OCI-LY3 (cell line): ENCODE measurements around the gene RAP1GAP2.
A peak's percentile ranks its signal among the peaks of the same experiment; 100 is the strongest.
"Not testable (repeated sequence)": the region's sequence is repeated elsewhere in the genome, so short reads cannot be mapped to it uniquely, and the experiment has no call there.

ENCODE experiments used
- H2AFZ ChIP-seq: fragments of 200-600, 300-600 bp; shearing (Covaris generic); 2 replicates; pipeline ENCODE4 v1.6.0; 2014; ENCODE audit warnings: antibody characterized with exemption, low read depth, low read length
- H3K27ac ChIP-seq: fragments of 200-600, 300-600 bp; sonication (generic); 2 replicates; pipeline ENCODE4 v1.5.1; 2014; ENCODE audit warnings: mild to moderate bottlenecking, low read length, moderate library complexity, mixed read lengths
- H3K27me3 ChIP-seq: fragments of 200-600, 300-600 bp; sonication (generic); 2 replicates; pipeline ENCODE4 v1.6.1; 2014; ENCODE audit warnings: low read depth, low read length, mixed read lengths
- H3K36me3 ChIP-seq: fragments of 200-600, 300-600 bp; sonication (generic); replicated peaks from 2 replicates; pipeline ENCODE3; 2014; ENCODE audit warnings: low read depth, low read length, mixed read lengths
- H3K4me1 ChIP-seq: fragments of 300-600, 200-600 bp; sonication (generic); 2 replicates; pipeline ENCODE4 v1.6.1; 2014; ENCODE audit warnings: low read length, mixed read lengths
- H3K4me2 ChIP-seq: fragments of 200-600, 300-600 bp; sonication (generic); 2 replicates; pipeline ENCODE4 v1.6.1; 2014; ENCODE audit warnings: low read length, mixed read lengths
- H3K4me3 ChIP-seq: fragments of 300-600, 200-600 bp; sonication (generic); 2 replicates; pipeline ENCODE4 v1.5.1; 2014; ENCODE audit warnings: antibody characterized with exemption, mild to moderate bottlenecking, low read length, moderate library complexity
- H3K79me2 ChIP-seq: fragments of 300-600, 200-600 bp; shearing (Covaris generic); 2 replicates; pipeline ENCODE4 v1.6.1; 2014; ENCODE audit warnings: mild to moderate bottlenecking, low read length, mixed read lengths
- H3K9ac ChIP-seq: fragments of 300-600, 200-600 bp; shearing (Covaris generic); 2 replicates; pipeline ENCODE4 v1.6.0; 2014; ENCODE audit warnings: mild to moderate bottlenecking, low read length, moderate library complexity
- H3K9me3 ChIP-seq: fragments of 200-600, 300-600 bp; shearing (Covaris generic); 2 replicates; pipeline ENCODE4 v1.6.1; 2014; ENCODE audit warnings: low read length, mixed read lengths; ENCODE audit not compliant: insufficient read depth
- H4K20me1 ChIP-seq: fragments of 200-600, 300-600 bp; sonication (generic); 2 replicates; pipeline ENCODE4 v1.6.1; 2016; ENCODE audit warnings: low read length, mixed read lengths; ENCODE audit not compliant: insufficient read depth
- EZH2phosphoT487 ChIP-seq: fragments of 200-600 bp; shearing (Covaris generic); IDR thresholded peaks from 2 replicates; pipeline ENCODE4 v1.6.1; 2018; ENCODE audit warnings: antibody characterized with exemption, mixed run types, low read depth
- TF ChIP-seq, protein P1 (sequence below): fragments of 200-600, 300-600 bp; sonication (generic); IDR thresholded peaks from 2 replicates; pipeline ENCODE4 v1.5.1; 2014; ENCODE audit warnings: antibody characterized with exemption, low read length, low read depth

RAP1GAP2 gene

DNA sequence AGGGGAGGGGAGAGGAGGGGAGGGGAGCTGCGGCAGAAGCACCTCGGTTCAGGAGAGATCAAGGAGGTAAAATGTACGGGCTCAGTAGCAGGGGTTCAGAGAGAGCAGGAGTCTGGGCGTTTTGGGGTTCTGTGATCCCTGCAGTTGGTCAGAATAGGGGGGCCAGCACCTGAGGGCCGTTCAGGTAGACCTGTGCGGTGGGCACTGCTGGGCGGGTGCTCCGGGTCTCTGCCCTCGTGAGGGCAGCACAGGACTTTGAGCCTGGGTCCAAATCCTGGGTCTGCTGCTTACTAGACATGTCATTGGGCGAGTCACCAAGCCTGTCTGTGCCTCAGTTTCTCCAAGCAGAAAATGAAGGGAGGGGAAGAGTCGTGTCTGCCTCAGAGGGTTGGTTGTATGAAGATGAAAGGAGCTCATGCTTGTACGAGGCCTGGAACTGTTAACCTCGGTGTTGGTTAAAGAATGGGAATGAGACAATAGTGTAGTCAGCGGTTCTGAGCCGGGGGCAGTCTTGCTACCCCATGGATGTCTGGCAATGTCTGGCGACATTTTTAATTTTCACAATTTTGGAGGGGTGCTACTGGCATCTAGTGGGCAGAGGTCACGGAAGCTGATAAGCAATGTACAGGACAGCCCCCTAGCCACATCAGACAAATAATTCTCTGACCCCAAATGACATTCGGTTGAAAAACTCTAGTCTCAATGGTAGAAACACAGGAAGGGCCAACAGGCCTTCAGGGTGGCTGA is 231.7 kb downstream of the RAP1GAP2 start:
- no peaks in the 10 kb centered on the region for H3K79me2 ChIP-seq
- H3K27me3 ChIP-seq, result no peaks in the 10 kb centered on the region
- no peaks in the 10 kb centered on the region for H3K4me1 ChIP-seq
- no peak overlapping the region for H3K9ac ChIP-seq
- H2AFZ ChIP-seq, result no peak overlapping the region
- peaks cover 4% of the 10 kb centered on the region for H3K36me3 ChIP-seq
- no peak overlapping the region for H3K4me3 ChIP-seq
- TF ChIP-seq, protein P1, sequence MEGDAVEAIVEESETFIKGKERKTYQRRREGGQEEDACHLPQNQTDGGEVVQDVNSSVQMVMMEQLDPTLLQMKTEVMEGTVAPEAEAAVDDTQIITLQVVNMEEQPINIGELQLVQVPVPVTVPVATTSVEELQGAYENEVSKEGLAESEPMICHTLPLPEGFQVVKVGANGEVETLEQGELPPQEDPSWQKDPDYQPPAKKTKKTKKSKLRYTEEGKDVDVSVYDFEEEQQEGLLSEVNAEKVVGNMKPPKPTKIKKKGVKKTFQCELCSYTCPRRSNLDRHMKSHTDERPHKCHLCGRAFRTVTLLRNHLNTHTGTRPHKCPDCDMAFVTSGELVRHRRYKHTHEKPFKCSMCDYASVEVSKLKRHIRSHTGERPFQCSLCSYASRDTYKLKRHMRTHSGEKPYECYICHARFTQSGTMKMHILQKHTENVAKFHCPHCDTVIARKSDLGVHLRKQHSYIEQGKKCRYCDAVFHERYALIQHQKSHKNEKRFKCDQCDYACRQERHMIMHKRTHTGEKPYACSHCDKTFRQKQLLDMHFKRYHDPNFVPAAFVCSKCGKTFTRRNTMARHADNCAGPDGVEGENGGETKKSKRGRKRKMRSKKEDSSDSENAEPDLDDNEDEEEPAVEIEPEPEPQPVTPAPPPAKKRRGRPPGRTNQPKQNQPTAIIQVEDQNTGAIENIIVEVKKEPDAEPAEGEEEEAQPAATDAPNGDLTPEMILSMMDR, result 0 out of 2 replicates have a peak, but pooled peaks have one; percentile 6
- TF ChIP-seq EZH2phosphoT487, result no peak
- no peak overlapping the region for H3K27ac ChIP-seq
- H3K9me3 ChIP-seq, result no peaks in the 10 kb centered on the region
- no peak overlapping the region for H3K4me2 ChIP-seq
- H4K20me1 ChIP-seq, result no peaks in the 10 kb centered on the region

DNA sequence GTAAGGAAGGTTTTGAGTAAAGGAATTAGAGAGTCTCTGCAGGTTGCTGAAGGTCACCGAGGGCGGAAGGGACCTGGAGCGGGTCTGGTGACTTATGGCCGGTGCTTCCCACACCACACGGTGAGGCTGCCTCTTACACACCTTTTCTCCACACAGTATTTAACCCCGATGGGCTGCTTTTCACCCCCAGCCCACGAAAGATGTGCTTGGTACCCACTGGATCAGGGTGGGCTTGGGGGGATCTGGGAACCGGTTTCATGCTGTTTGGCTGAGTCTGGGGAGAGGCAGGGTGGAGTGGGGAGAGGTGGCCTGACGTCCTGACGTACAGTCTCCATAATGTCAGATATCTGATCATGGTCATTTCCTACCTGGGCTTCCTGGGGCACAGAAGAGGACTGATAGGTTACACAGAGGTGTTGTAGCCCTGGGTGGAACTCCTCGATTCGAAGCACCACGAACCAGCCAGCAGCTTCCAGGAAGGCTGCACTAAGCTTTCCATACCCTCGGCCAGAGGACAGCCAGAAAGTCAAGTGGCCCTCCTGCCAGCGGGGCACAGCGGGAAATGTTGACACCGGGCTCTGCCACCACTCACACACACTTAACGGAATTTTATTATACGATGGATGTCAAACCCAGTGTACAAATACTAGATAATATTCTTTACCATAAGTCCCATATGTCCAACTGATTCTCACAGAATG is 233.1 kb downstream of the RAP1GAP2 start:
- no peaks in the 10 kb centered on the region for H3K9me3 ChIP-seq
- no peak overlapping the region for H3K4me2 ChIP-seq
- no peaks in the 10 kb centered on the region for H3K36me3 ChIP-seq
- TF ChIP-seq, protein P1, result no peak
- TF ChIP-seq EZH2phosphoT487, result no peak
- H3K27ac ChIP-seq, result no peak overlapping the region
- H4K20me1 ChIP-seq, result no peaks in the 10 kb centered on the region
- no peaks in the 10 kb centered on the region for H3K4me1 ChIP-seq
- H3K9ac ChIP-seq, result no peak overlapping the region
- no peak overlapping the region for H2AFZ ChIP-seq
- H3K27me3 ChIP-seq, result no peaks in the 10 kb centered on the region
- no peaks in the 10 kb centered on the region for H3K79me2 ChIP-seq
- H3K4me3 ChIP-seq, result no peak overlapping the region

DNA sequence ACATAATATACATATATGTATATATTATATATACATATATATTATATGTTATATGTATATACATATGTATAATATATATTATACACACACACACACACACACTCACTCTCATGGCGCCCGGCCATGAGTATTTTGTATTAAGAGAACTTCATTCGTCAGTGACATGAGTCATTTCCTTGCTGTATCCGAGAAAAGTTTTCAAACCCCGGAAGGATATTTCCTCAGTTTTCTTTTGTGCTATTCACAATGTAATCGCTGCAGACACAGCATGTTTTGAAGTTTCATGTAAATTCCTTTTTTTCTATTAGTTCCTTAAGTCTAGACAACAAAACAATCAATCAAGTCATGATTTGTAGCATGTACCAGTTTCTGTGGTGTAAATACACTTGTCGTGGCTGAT is 233.9 kb downstream of the RAP1GAP2 start:
- Histone ChIP-seq H2AFZ (no peak overlapping the region), H4K20me1 (no peaks in the 10 kb centered on the region), H3K4me3 (no peak overlapping the region), H3K9ac (no peak overlapping the region), H3K27me3 (no peaks in the 10 kb centered on the region), H3K36me3 (no peaks in the 10 kb centered on the region), H3K79me2 (no peaks in the 10 kb centered on the region), H3K4me1 (no peaks in the 10 kb centered on the region), H3K4me2 (no peak overlapping the region), H3K9me3 (no peaks in the 10 kb centered on the region), H3K27ac (no peak overlapping the region)
- TF ChIP-seq EZH2phosphoT487, result no peak
- TF ChIP-seq, protein P1, result no peak

DNA sequence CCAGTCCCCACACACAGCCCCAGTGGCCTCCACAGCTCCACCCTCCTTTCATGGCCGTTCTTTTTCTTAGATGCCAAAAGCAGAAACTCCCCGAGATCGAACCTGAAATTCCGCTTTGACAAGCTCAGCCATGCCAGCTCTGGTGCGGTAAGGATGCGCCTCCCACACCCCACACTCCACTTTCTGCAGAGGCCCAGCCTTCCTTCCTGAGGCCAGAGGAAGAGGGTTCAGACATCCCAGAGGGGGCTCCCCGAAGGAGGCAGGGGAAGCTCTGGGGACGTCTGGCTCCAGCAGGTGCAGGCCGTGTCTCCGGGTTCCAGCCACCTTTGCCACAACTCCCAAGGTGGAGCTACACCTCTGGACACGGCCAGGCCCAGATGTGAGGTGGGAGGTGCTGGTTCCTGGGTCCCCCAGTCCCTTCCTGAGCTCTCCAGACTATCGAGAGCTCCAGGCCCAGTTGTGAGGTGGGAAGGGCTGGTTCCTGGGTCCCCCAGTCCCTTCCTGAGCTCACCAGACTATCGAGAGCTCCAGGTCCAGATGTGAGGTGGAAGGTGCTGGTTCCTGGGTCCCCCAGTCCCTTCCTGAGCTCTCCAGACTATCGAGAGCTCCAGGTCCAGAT is 234.7 kb downstream of the RAP1GAP2 start:
- H3K27me3 ChIP-seq, H3K36me3 ChIP-seq, H3K4me1 ChIP-seq, H2AFZ ChIP-seq, H3K9ac ChIP-seq, H3K27ac ChIP-seq, H3K4me2 ChIP-seq, H3K4me3 ChIP-seq, H4K20me1 ChIP-seq, H3K9me3 ChIP-seq, H3K79me2 ChIP-seq: not testable (repeated sequence)
